NCI-H1105 (cell line): ENCODE results near the gene FRMD5.

Experiments
- DNase-seq: peaks from one replicate; lab custom pipeline; 2025; lab: John Stamatoyannopoulos, UW

Gene FRMD5

DNA sequence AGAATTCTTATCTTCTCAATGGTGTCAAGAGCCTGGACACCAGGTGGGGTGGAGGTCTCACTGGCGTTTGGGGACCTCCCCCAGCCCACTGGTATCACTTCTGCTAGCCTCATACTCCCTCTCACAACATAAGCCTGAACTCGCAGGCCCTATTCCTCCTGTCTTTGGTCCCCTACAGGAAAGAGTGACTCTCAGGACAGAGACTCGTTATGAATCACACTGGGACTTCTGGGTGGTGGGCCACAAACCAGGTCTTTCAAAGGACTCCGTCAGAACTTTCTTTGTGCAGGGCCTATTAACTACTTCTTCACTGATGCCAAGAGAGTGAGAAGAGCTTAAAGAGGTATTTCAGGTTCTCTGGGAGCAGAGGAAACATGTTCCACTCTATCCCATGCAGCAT lies 267.9 kb downstream of the FRMD5 start:
- DNase-seq: no peak

DNA sequence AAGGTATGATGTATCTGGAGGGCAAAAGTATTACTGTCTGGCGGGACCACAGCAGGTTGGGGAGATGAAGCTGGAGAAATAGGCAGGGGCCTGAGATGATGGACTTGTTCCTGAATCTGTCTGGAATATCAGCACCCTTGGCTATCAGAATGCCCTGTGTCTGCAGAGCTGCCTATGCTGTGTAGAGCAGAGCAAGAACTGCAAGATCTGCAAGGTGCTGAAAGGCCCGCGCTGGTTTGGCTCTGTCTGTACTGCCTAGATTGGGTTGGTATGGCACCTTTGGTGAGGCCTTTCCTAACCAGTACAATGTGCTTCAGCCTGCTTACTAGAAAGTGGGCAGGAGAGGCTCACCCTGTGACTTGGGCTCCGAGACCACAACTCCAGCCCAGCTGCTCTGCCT lies 271.5 kb downstream of the FRMD5 start:
- no peak for DNase-seq

- no peak for DNase-seq
Observed at GRCh38 chr15:43922021-43922420, 273.1 kb downstream of the FRMD5 start.

DNA sequence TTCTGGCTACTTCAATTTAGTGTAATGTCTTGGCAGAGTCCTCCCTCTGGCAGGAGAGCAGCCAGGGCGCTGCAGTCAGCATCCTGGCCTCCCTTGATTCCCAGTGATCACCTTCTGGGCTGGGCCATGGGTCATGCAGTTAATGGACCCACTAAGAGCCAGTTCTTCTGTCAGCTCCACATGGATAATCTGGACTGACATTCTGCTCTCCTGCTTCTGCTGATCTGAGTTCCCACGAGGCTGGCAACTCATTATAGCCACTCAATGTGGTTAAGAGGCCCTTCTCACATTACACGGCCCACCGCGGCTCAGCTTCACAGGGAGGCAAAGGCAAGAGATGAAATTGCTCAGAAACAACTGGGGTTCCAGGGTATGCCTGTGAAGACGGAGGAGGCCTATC lies 274.3 kb downstream of the FRMD5 start:
- peak; percentile 20 for DNase-seq

- DNase-seq: no peak
Observed at GRCh38 chr15:43920254-43920600, 274.8 kb downstream of the FRMD5 start.

GRCh38 chr15:43919540-43920253 lies 275.4 kb downstream of the FRMD5 start:
- DNase-seq: no peak

DNA sequence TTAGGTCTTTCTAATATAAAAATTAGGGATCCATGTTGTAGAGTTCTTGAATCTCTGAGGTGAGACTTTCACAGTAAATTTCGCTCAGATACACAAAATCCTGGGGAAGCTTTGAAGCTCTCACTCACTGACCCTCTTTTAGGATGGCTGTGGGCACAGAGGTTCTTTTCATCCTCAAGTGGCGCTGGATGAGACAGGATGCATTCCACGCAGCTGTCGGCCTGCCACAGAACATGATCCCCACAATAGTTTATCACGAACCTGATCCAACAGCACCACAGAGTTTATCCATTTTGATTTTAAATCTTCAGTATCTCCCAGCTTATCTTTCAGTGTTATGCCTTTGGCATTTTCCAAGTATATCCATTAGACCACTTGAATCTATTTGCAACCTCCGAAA lies 276.4 kb downstream of the FRMD5 start:
- DNase-seq: no peak

DNA sequence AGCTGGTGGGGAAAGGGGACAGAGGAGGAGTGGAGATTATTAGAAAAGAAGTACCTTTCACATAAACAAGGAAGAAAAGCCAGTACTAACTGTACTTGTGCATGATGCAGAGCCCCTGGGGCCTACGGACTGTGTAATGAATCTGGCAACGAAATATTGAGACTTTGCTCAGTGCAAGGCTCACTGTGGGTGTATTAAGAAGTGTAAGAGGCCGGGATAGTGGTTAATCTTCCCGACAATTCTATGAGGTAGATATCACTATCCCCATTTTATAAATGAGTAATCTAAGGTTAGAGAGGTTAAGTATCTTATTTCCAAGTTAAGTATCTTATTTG lies 278.8 kb downstream of the FRMD5 start:
- no peak for DNase-seq

DNA sequence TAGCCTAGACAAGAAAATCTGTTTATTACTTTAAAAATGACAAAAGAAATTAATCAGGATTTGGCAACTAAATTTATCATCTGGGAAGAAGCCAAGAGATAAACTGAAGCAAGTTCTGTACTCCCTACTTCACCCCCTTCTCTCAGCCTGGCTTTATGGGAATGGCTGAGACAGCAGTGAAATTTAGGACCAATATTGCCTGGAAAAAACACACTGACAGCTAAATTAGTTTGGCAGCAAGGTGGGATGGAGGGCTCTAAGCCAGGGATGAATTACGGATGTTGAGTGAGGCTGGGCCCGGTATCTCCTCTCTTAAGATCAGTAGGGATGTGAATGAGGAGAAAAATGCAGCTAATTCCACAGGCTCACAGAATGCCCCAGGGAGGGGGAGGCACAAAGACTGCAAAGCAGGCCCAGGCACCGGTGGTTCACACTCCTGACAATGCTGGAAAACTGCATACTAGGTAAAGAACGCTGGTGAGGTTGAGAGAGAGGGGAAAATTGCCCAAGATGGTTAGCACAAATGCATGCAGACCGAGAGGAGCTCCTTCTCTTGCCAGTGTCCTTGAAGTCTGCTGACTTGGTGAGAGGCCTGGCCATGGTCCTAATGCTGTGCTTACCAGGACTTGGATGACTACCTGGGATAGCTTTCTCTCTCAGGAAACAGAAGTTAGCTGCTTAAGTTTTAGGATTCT lies 279.3 kb downstream of the FRMD5 start:
- no peak for DNase-seq

DNA sequence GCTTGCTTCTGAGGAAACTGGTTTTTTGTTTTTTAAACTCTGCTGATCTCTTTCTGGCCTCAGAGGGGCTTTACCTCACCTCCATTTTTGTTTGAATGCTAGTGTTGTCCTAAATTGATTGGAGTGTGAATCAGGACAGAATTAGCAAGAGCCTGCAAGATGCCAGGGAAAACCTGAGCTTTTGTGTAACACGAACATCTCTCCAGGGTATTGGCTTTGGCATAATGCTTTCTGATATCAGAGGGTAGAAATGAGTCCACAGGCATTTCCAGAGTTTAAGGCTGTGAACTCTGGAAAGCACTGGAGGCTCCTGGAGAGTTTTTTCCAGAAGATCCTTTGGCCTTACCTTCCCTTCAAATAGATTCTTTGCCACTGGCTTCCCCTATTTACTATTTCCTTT lies 281.1 kb downstream of the FRMD5 start:
- no peak for DNase-seq

DNA sequence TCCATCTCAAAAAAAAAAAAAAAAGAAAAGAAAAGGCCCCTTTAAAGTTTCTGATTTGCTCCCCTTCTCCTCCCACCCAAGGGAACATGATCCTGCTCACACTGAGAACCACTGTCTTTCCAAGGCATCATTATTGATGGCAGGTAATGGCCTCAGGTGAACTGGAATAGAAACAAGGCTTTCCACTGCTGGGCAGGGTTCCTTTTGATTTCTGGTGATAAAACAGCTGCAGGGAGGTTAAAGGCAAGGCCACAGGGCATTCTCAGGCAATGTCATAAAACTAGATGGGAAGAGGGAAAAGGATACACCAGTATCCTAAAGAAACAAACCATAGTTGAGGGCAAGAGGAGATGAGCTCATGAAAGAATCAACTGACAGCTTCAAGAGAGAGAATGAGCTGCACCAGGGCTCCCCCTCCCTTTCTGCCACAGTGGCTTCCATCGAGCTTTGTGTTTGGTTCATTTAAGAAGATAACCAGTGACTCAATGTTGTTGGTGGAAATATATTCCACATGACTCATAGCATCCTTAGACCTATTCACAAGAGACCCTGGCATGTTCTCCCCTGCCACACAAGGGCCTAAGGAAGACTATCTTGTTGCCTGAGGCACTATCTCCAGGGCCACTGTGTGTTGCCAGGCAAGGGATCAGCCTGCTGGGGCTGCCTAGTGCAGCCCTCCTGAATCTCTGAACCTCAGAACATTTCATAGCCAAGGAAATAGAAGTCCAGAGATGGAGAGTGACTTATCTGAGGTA lies 281.9 kb downstream of the FRMD5 start:
- no peak for DNase-seq

- DNase-seq: no peak
Observed at GRCh38 chr15:43912208-43912607, 282.9 kb downstream of the FRMD5 start.

DNA sequence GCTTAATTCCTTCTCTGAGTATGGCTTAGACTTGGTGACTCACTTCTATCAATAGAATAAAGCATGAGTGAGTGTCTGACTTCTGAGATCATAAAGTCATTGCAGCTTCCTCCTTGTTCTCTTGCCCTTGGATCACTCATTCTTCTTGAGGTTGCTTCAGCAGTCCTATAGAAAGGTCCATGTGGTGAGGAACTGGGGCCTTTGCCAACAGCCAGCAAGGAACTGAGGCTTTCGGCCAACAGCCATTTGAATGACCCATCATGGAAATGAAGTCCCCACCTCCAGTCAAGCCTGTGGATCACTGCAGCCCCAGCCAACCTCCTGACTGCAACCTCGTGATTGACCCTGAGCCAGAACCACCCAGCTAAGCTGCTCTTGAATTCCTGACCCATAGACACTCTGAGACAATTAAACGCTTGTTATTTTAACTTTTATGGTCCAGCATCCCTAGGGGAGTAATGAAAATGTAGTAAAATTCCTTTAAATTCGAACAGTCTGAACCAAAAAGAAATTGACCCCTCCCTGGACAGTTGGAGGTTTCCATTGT lies 283.8 kb downstream of the FRMD5 start:
- DNase-seq: no peak

- DNase-seq: no peak
Observed at GRCh38 chr15:43908516-43909050, 286.5 kb downstream of the FRMD5 start.

DNA sequence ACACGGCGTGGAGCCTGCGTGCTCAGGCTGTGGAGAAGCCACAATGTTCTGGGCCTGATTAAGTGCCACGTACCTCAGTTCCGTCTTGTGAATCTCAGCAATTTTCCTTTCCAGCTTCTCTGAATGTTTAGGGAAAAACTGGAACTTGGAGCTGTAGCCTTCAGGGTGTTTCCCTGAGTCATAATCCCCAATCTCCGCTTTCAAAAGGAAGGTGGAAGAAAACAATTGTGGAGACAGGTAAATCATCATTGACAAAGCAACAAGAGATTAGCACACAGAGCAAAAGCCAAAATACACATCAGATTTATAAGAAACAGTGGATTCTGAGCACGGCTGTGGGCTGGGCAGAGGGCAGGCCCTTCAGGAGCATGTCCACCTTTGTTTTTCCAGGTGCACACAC lies 289.3 kb downstream of the FRMD5 start:
- no peak for DNase-seq

- no peak for DNase-seq
Observed at GRCh38 chr15:43903864-43904290, 291.2 kb downstream of the FRMD5 start.

DNA sequence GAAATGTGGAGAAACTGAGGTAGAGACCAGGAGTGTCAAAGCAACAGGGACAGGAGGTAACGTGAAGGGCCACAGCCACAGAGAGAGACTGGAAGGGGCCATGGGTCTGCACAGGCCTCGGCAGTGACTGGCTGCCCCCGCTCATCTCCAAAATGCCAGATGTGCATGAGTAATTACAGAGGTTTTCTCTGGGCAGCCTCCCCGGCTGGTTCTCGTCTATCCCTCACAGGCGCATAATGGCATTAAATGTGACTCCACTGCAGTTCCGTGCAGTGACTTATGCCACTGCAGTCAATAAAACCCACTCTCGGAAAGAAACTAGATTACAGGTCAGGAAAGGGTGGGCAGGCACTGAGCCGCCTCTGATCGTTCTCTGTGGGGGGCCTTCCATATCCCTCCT lies 293.6 kb downstream of the FRMD5 start:
- no peak for DNase-seq

- DNase-seq: no peak
Observed at GRCh38 chr15:43900996-43901395, 294.1 kb downstream of the FRMD5 start.

DNA sequence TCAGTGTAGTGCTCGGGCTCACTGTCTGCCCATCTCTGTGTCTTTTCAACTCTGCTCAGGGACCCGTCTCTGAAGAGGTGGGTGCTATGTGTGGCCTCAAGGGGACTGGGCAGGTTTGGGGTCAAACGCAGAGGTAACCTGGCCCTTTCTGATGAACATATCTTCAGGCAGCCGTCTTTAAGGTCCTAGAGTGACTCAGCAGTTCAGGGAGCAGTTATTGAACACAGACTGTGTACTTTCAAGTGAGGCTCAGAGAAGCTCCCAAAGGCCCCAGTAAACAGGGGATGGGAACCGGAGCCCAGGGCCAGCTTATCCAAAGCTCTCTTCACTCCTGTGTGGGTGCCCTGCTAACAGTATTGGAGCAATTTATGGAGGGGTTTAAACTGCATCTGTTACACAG lies 295.1 kb downstream of the FRMD5 start:
- DNase-seq: no peak

DNA sequence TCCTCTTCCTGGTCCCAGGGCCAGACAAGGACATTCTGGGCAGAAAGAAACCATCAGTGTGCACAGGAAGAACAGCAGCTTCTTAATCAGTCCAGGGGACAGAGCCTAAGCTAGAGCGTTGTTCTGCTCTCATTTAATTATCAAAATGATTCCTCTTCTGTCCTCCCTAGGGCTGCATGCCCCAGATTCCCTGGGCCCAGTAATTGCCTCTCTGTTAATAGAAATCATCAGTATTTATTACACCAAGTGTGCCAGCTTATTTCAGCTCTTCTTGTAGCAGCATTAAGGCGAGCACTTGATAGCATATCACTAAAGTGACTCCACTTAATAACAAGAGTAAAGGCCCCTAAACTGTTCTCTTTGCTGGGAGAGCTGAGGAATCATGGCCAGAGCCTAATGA lies 296.2 kb downstream of the FRMD5 start:
- DNase-seq: no peak

GRCh38 chr15:43896543-43896942 lies 298.5 kb downstream of the FRMD5 start:
- no peak for DNase-seq

DNA sequence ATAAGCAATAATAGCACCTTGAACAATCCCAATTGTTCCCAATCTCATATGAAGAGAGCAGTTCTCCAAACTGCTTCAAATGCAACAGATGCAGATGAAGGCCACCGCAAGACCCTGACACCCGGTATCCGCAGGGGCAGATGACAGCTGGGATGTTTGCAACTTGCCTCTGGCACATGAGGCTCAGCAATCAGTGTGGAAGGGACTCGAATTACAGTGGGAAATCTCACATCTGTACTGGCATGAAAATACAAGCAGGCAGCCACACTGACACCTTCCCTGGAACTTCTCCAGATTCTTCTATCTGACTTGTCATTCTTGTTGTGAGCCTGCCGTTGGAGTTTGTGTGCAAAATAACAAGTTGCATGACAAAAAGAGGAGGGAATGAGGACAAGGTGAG lies 299.5 kb downstream of the FRMD5 start:
- DNase-seq: no peak

DNA sequence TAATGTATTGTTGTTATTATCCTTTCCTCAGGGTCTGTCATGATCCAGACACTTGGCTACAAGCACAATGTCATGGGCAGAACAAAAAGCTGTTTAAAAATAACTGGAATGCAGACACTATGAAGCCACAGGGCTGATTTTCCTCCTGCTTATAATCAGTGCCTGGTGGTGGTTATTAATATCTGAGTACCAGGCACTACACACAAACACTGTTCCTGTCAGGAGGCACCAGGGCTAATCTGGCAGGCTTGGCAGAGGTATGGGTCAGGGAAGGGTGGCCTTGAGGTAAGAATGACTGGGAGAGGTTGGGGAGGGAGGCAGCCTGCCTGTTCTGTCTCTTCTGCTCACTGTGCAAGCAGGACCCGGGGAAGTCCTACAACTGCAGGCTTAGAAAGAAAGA lies 301.1 kb downstream of the FRMD5 start:
- DNase-seq: no peak
